Measurements from ENCODE around the gene ADAMTS17.

- TF ChIP-seq MAX (IDR thresholded peaks at IDR 0.05) (no peak), CTCF (IDR thresholded peaks at IDR 0.05; ENCODE audit: low read depth, low read length, missing input control) (no peak), RXRA (IDR thresholded peaks at IDR 0.05) (no peak), GABPA (IDR thresholded peaks at IDR 0.05 in 1 of 2, conservative IDR thresholded peaks at IDR 0.05 in 1 of 2) (no peak), REST (IDR thresholded peaks at IDR 0.05) (no peak), HNF4A (conservative IDR thresholded peaks at IDR 0.05) (no peak), SP1 (IDR thresholded peaks at IDR 0.05) (no peak), YY1 (IDR thresholded peaks at IDR 0.05) (no peak), JUND (IDR thresholded peaks at IDR 0.05) (no peak)
Measured at GRCh38 chr15:100058458-100058857, 283.3 kb downstream of the ADAMTS17 start.
